H1 (cell line): ENCODE measurements around the gene MYG1. TPM values are rescaled to one million over a fixed set of nuclear protein-coding genes. Genes with fewer than 3 reads are reported as not detected.

Source experiments
- CTCF ChIA-PET: fragments of 300-600 bp; sonication (Branson Sonifier 250); formaldehyde crosslinking; loops from one replicate; lab custom pipeline; 2021; ENCODE audit not compliant: partially characterized antibody; lab: Charles Lee
- POLR2A ChIA-PET: fragments of 300-600 bp; sonication (Branson Sonifier 250); formaldehyde crosslinking; loops from one replicate; lab custom pipeline; 2021; ENCODE audit warnings: inconsistent platforms; ENCODE audit not compliant: partially characterized antibody; lab: Charles Lee
- DNase-seq, 2 experiments: peaks; one replicate each; pipeline versions ENCODE4 v3.0.0 to v3.0.0-alpha.2; 2010 to 2022; ENCODE audit warnings: low spot score in 2 of 2, low read depth in 1 of 2, mixed read lengths in 1 of 2
- FAIRE-seq: peaks from 2 replicates; lab custom pipeline; 2011; peaks lifted over from hg19 to GRCh38; lab: Jason Lieb, UNC
- H2AFZ ChIP-seq: 2 replicates; pipeline ENCODE4 v1.8.1; 2012; ENCODE audit warnings: low read length, inconsistent platforms
- H2AK5ac ChIP-seq: 2 replicates; pipeline ENCODE4 v1.6.1; 2013; ENCODE audit warnings: low read depth, low read length
- H2BK120ac ChIP-seq: replicated peaks from 2 replicates; pipeline ENCODE3; 2013; ENCODE audit warnings: low read depth, low read length, inconsistent platforms
- H2BK12ac ChIP-seq: 2 replicates; pipeline ENCODE4 v1.6.1; 2013; ENCODE audit warnings: low read depth, low read length
- H2BK15ac ChIP-seq: 2 replicates; pipeline ENCODE4 v1.6.1; 2013; ENCODE audit warnings: low read length
- H2BK20ac ChIP-seq: 2 replicates; pipeline ENCODE4 v1.6.1; 2013; ENCODE audit warnings: low read length
- H2BK5ac ChIP-seq: 2 replicates; pipeline ENCODE4 v1.6.1; 2013; ENCODE audit warnings: low read depth, low read length
- H3K14ac ChIP-seq: 2 replicates; pipeline ENCODE4 v1.6.1; 2013; ENCODE audit warnings: inconsistent platforms; ENCODE audit not compliant: insufficient read length
- H3K18ac ChIP-seq: 2 replicates; pipeline ENCODE4 v1.6.1; 2013; ENCODE audit warnings: low read length; ENCODE audit errors: extremely low read depth
- H3K23ac ChIP-seq: 2 replicates; pipeline ENCODE4 v1.6.1; 2013; ENCODE audit warnings: inconsistent platforms; ENCODE audit not compliant: insufficient read length
- H3K23me2 ChIP-seq: 2 replicates; pipeline ENCODE4 v1.6.1; 2013; ENCODE audit warnings: low read depth, low read length
- H3K27ac ChIP-seq: 2 replicates; pipeline ENCODE4 v1.6.1; 2011; ENCODE audit warnings: low read depth, low read length, inconsistent platforms
- H3K27me3 ChIP-seq, 4 experiments: replicated peaks in 1 of 4; 1 replicate in 1 of 4; 2 replicates in 3 of 4; pipeline versions ENCODE4 v1.6.1 to v1.8.1; 2011 to 2013; ENCODE audit warnings: low read length in 3 of 4, mild to moderate bottlenecking in 3 of 4, inconsistent platforms in 2 of 4, mixed read lengths in 2 of 4, moderate library complexity in 1 of 4; ENCODE audit not compliant: control insufficient read depth in 3 of 4, insufficient read depth in 3 of 4; ENCODE audit errors: extremely low read depth in 1 of 4
- H3K36me3 ChIP-seq, 4 experiments: 2 replicates each; pipeline versions ENCODE4 v1.6.1 to v1.8.1; 2011 to 2013; ENCODE audit warnings: mild to moderate bottlenecking in 4 of 4, low read length in 3 of 4, moderate library complexity in 2 of 4, control low read depth in 1 of 4, inconsistent platforms in 1 of 4; ENCODE audit not compliant: insufficient read depth in 4 of 4, control insufficient read depth in 2 of 4
- H3K4ac ChIP-seq: replicated peaks from 2 replicates; pipeline ENCODE3; 2013; ENCODE audit warnings: low read length, low read depth, mixed read lengths, inconsistent platforms; ENCODE audit not compliant: insufficient read length
- H3K4me1 ChIP-seq, 4 experiments: replicated peaks in 1 of 4; 1 replicate in 1 of 4; 2 replicates in 3 of 4; pipeline versions ENCODE4 v1.6.1 to v1.8.1; 2011 to 2013; ENCODE audit warnings: low read length in 3 of 4, inconsistent platforms in 2 of 4, mixed read lengths in 1 of 4; ENCODE audit not compliant: insufficient read depth in 4 of 4, control insufficient read depth in 3 of 4
- H3K4me2 ChIP-seq, 2 experiments: 2 replicates each; pipeline versions ENCODE4 v1.6.1 to v1.8.1; 2011 to 2013; ENCODE audit warnings: low read depth in 2 of 2, low read length in 2 of 2, control low read depth in 1 of 2, inconsistent platforms in 1 of 2, mild to moderate bottlenecking in 1 of 2; ENCODE audit not compliant: insufficient read depth in 1 of 2
- H3K4me3 ChIP-seq, 4 experiments: fragments of 200-600, 300-600 bp in 1 of 4; sonication (generic), shearing (Covaris generic), sonication (Bioruptor Twin) in 1 of 4; 2 replicates each; pipeline versions ENCODE4 v1.5.1 to v1.8.1; 2011 to 2016; ENCODE audit warnings: low read length in 4 of 4, low read depth in 3 of 4, control low read depth in 2 of 4, inconsistent platforms in 2 of 4, mild to moderate bottlenecking in 2 of 4, mixed read lengths in 1 of 4, moderate library complexity in 1 of 4; ENCODE audit not compliant: insufficient read depth in 2 of 4; ENCODE audit errors: extremely low read depth in 1 of 4
- H3K56ac ChIP-seq: replicated peaks from 2 replicates; pipeline ENCODE3; 2013; ENCODE audit warnings: low read depth, mild to moderate bottlenecking, mixed read lengths, low read length, inconsistent platforms; ENCODE audit not compliant: insufficient read length
- H3K79me1 ChIP-seq: 2 replicates; pipeline ENCODE4 v1.6.1; 2013; ENCODE audit warnings: low read depth, low read length, control low read depth
- H3K79me2 ChIP-seq, 2 experiments: 2 replicates each; pipeline versions ENCODE4 v1.6.1 to v1.8.1; 2012 to 2013; ENCODE audit warnings: low read length in 2 of 2, mild to moderate bottlenecking in 2 of 2, inconsistent platforms in 1 of 2; ENCODE audit not compliant: insufficient read depth in 2 of 2, control insufficient read depth in 1 of 2
- H3K9ac ChIP-seq, 4 experiments: replicated peaks in 1 of 4; 1 replicate in 1 of 4; 2 replicates in 3 of 4; pipeline versions ENCODE4 v1.6.1 to v1.8.1; 2011 to 2013; ENCODE audit warnings: low read depth in 3 of 4, low read length in 3 of 4, control low read depth in 2 of 4, mild to moderate bottlenecking in 2 of 4, moderate library complexity in 2 of 4, inconsistent platforms in 1 of 4; ENCODE audit errors: extremely low read depth in 1 of 4
- H3K9me3 ChIP-seq, 2 experiments: 2 replicates each; pipeline versions ENCODE4 v1.6.1 to v1.8.1; 2012 to 2013; ENCODE audit warnings: mild to moderate bottlenecking in 2 of 2, moderate library complexity in 2 of 2, control low read depth in 1 of 2, inconsistent platforms in 1 of 2, low read depth in 1 of 2, low read length in 1 of 2, mixed read lengths in 1 of 2; ENCODE audit not compliant: insufficient read depth in 2 of 2
- H4K20me1 ChIP-seq, 2 experiments: replicated peaks in 1 of 2; 2 replicates each; pipeline versions ENCODE3 to v1.8.1; 2011 to 2013; ENCODE audit warnings: inconsistent platforms in 2 of 2, low read length in 2 of 2, mild to moderate bottlenecking in 1 of 2; ENCODE audit not compliant: insufficient read depth in 2 of 2, control insufficient read depth in 1 of 2
- H4K5ac ChIP-seq: 2 replicates; pipeline ENCODE4 v1.6.1; 2013; ENCODE audit warnings: low read length, low read depth, mixed read lengths, inconsistent platforms; ENCODE audit not compliant: insufficient read length
- H4K8ac ChIP-seq: 2 replicates; pipeline ENCODE4 v1.8.0; 2013; ENCODE audit warnings: mild to moderate bottlenecking, moderate library complexity, low read length, inconsistent platforms; ENCODE audit not compliant: insufficient read depth; ENCODE audit errors: extremely low read depth
- H4K91ac ChIP-seq: replicated peaks from 2 replicates; pipeline ENCODE3; 2013; ENCODE audit warnings: low read length, mixed read lengths, inconsistent platforms; ENCODE audit not compliant: insufficient read length
- BACH1 ChIP-seq: IDR thresholded peaks from 2 replicates; pipeline ENCODE4 v1.6.1; 2012; ENCODE audit warnings: low read length, improper control_type of control experiment
- CBX5 ChIP-seq: fragments of 300-800, 300-1000 bp; sonication (generic); IDR thresholded peaks from 2 replicates; pipeline ENCODE4 v1.7.1; 2016; ENCODE audit warnings: antibody characterized with exemption, low read length, low read depth
- CHD2 ChIP-seq: IDR thresholded peaks from 2 replicates; pipeline ENCODE4 v1.6.1; 2012; ENCODE audit warnings: low read length, improper control_type of control experiment
- CTCF ChIP-seq, 3 experiments: IDR thresholded peaks; 1 replicate in 2 of 3; 2 replicates in 1 of 3; pipeline versions ENCODE4 v1.5.1 to v1.6.1; 2011; ENCODE audit warnings: low read length in 3 of 3, mild to moderate bottlenecking in 3 of 3, inconsistent platforms in 2 of 3, low read depth in 1 of 3, moderate library complexity in 1 of 3; ENCODE audit not compliant: insufficient read depth in 1 of 3; ENCODE audit errors: control extremely low read depth in 1 of 3
- EGR1 ChIP-seq: IDR thresholded peaks from 2 replicates; pipeline ENCODE4 v1.6.1; 2011; ENCODE audit warnings: low read depth, low read length, borderline replicate concordance
- KDM4A ChIP-seq: IDR thresholded peaks from one replicate; pipeline ENCODE4 v1.7.1; 2012; ENCODE audit warnings: low read depth, mild to moderate bottlenecking, moderate library complexity, low read length, inconsistent platforms; ENCODE audit not compliant: severe bottlenecking
- RFX5 ChIP-seq: IDR thresholded peaks from 2 replicates; pipeline ENCODE4 v1.6.1; 2011; ENCODE audit warnings: low read depth, low read length, improper control_type of control experiment, borderline replicate concordance
- SIN3A ChIP-seq, 2 experiments: IDR thresholded peaks in 1 of 2; conservative IDR thresholded peaks in 1 of 2; 2 replicates each; pipeline ENCODE4 v1.6.1; 2011 to 2012; ENCODE audit warnings: low read length in 2 of 2, improper control_type of control experiment in 1 of 2, low read depth in 1 of 2, mild to moderate bottlenecking in 1 of 2
- SIRT6 ChIP-seq: IDR thresholded peaks from one replicate; pipeline ENCODE4 v1.7.1; 2012; ENCODE audit warnings: low read length, inconsistent platforms
- SIX5 ChIP-seq: IDR thresholded peaks from 2 replicates; pipeline ENCODE4 v1.6.1; 2011; ENCODE audit warnings: mild to moderate bottlenecking, low read depth, low read length
- SUZ12 ChIP-seq: fragments of 200-600 bp; sonication (generic); IDR thresholded peaks from 2 replicates; pipeline ENCODE4 v1.6.1; 2012; ENCODE audit warnings: mild to moderate bottlenecking, inconsistent platforms, low read length, moderate library complexity, mixed read lengths
- TAF7 ChIP-seq: optimal IDR thresholded peaks from 2 replicates; pipeline ENCODE3; 2011; ENCODE audit warnings: low read depth, mild to moderate bottlenecking, inconsistent platforms, low read length, moderate library complexity, borderline replicate concordance
- WGBS, 2 experiments: shearing (Covaris generic) in 1 of 2; methylation state at CpG; one replicate each; pipeline versions ENCODE4 v1.1.6 to v1.1.7; 2013 to 2015; ENCODE audit warnings: low lambda C conversion rate in 2 of 2, mixed read lengths in 2 of 2, inconsistent platforms in 1 of 2, low coverage in 1 of 2, missing lambda C conversion rate in 1 of 2; ENCODE audit not compliant: insufficient replicate concordance in 2 of 2, insufficient coverage in 1 of 2, insufficient read length in 1 of 2; ENCODE audit errors: extremely low coverage in 1 of 2, missing lambda C conversion rate in 1 of 2; 5-methylcytosine and 5-hydroxymethylcytosine counted together
- polyA plus RNA-seq, 7 experiments: library from polyadenylated mRNA; depleted of rRNA in 3 of 7; stranded (reverse) in 5 of 7; unstranded in 2 of 7; fragments of >200 nt in 5 of 7; fragments of 200-250 nt in 2 of 7; gene quantifications; 1 replicate in 5 of 7; 2 replicates in 1 of 7; 4 replicates in 1 of 7; pipeline versions ENCODE4 v1.2.1 to v1.2.3, GENCODE V29; 2011 to 2013; ENCODE audit warnings: missing spikeins in 2 of 7, mixed read lengths in 2 of 7
- total RNA-seq: library from RNA; stranded (reverse); fragmentation: NEBNext Ultra II Directional; extraction: Animal tissue kit (Norgen Biotek cat#: 25700); gene quantifications from 2 replicates; pipeline ENCODE4 v1.2.1, GENCODE V29; 2021

The MYG1 gene
- total and polyA plus RNA-seq, 2 of the 8 experiments (the other 6 are each of a cell fraction or from before 2014, with no cell fraction given) = 83.3 to 104 TPM

GRCh38 chr12:53332744-53333143 lies 33.2 kb downstream of the MYG1 start:
- POLR2A ChIA-PET = interaction anchor here (1.0 to 2.5 kb wide), 3 partner anchors 12 to 85 kb away, joined by 3 to 8 read pairs (median 8); no protein-coding TSS in a partner anchor
- TF ChIP-seq EGR1 (no peak), SIN3A (conservative IDR thresholded peaks at IDR 0.05 in 1 of 2, IDR thresholded peaks at IDR 0.05 in 1 of 2; ENCODE audit: low read depth in 1 of 2, low read length in 2 of 2) (no peak), SUZ12 (no peak), BACH1 (no peak), CHD2 (no peak), CTCF (IDR thresholded peaks at IDR 0.05; ENCODE audit: control extremely low read depth in 1 of 3, insufficient read depth in 1 of 3, low read depth in 1 of 3, low read length in 3 of 3) (no peak), SIRT6 (no peak), CBX5 (no peak), RFX5 (no peak), SIX5 (no peak), TAF7 (no peak), KDM4A (no peak)

More at GRCh38 chr12:53332744-53333143, 33.2 kb downstream of the MYG1 start:
- H3K56ac ChIP-seq = no peak overlapping the region
- H3K23me2 ChIP-seq = 0 out of 2 replicates have a peak, but pooled peaks cover 4% of the 10 kb centered on the region
- DNase-seq (no peak), FAIRE-seq (no peak)
- no peaks in the 10 kb centered on the region for H3K9me3 ChIP-seq
- H4K5ac ChIP-seq = no peak overlapping the region
- H2AFZ ChIP-seq = no peak overlapping the region
- no peak overlapping the region for H2BK5ac ChIP-seq
- peaks cover 3 to 21% (median 17%) of the 10 kb centered on the region in 4 experiments for H3K27me3 ChIP-seq
- H3K79me1 ChIP-seq = no peaks in the 10 kb centered on the region
- no peaks in the 10 kb centered on the region for H3K36me3 ChIP-seq
- no peak overlapping the region for H3K18ac ChIP-seq
- H2BK20ac ChIP-seq = no peak overlapping the region
- H4K8ac ChIP-seq = no peak overlapping the region
- no peak overlapping the region for H3K23ac ChIP-seq
- no peak overlapping the region for H2BK15ac ChIP-seq
- no peak overlapping the region for H4K91ac ChIP-seq
- no peaks in the 10 kb centered on the region for H4K20me1 ChIP-seq
- CTCF ChIA-PET = interaction anchor here (0.7 to 21.2 kb wide), 5 partner anchors 9 to 19 kb away, joined by 3 to 381 read pairs (median 9); partner anchors contain the start of gene AAAS
- no peak overlapping the region for H3K4me3 ChIP-seq
- H2BK120ac ChIP-seq = no peak overlapping the region
- H3K4me2 ChIP-seq = no peak overlapping the region
- no peaks in the 10 kb centered on the region for H3K79me2 ChIP-seq
- peaks cover 0 to 16% (median 5%) of the 10 kb centered on the region in 4 experiments; a peak in 5 of 7 replicates for H3K4me1 ChIP-seq
- no peak overlapping the region for H3K4ac ChIP-seq
- no peak overlapping the region for H2AK5ac ChIP-seq
- no peak overlapping the region for H2BK12ac ChIP-seq
- WGBS, 2 experiments = 94% methylated on average over 10 of the region's 15 CpGs; no CpG with 5 or more reads in 1 of the 2 experiments
- no peak overlapping the region for H3K9ac ChIP-seq
- H3K14ac ChIP-seq = no peak overlapping the region
- no peak overlapping the region for H3K27ac ChIP-seq
